GM10248 (cell line): ENCODE data around the gene CACNA1C.

ENCODE experiments used
- CTCF ChIA-PET: fragments of 300-600 bp; sonication (Branson Sonifier 250); formaldehyde crosslinking; extraction: SDS; loops from one replicate; lab custom pipeline; 2021; ENCODE audit warnings: antibody characterized with exemption; lab: Yijun Ruan, JAX
- POLR2A ChIA-PET: fragments of 350-650 bp; sonication (Branson Sonifier 250); formaldehyde crosslinking; extraction: SDS; loops from one replicate; lab custom pipeline; 2020; ENCODE audit warnings: antibody characterized with exemption; lab: Yijun Ruan, JAX
- DNase-seq: peaks from one replicate; pipeline ENCODE4 v3.0.0; 2012; ENCODE audit errors: extremely low spot score
- CTCF ChIP-seq: IDR thresholded peaks from 2 replicates; pipeline ENCODE4 v1.5.1; 2012; ENCODE audit warnings: mild to moderate bottlenecking, low read depth; ENCODE audit errors: extremely low read depth, missing control alignments, control extremely low read depth

The CACNA1C gene

DNA sequence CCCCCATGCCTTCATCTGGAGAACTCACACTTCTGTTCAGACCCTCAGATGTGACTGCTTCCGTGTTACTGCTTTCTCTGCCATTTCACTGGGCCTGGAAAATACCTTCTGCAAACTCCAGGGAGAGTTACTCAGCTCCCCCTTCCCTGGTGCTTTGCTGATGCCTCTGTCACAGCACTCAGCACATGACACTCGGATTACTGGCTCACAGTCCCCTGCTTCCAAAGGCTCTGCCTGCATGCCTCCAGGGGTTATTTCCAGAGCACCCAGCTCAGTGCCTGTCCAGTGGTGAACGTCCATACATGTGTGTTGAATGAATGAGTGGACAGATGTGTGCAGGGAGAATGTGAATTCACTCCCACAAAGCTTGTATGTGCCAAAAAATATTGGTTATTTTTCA lies 504.8 kb downstream of the CACNA1C start:
- ChIA-PET POLR2A (no interaction called here), CTCF (interaction anchor here (1.1 to 1.2 kb wide), 2 partner anchors 10 to 27 kb away, joined by 3 read pairs; no protein-coding TSS in a partner anchor)
- TF ChIP-seq CTCF = no peak
- DNase-seq = no peak

- POLR2A ChIA-PET = no interaction called here
- no peak for DNase-seq
- CTCF ChIA-PET = interaction anchor here (1.4 kb wide), 1 partner anchor 23 kb away, joined by 3 read pairs; no protein-coding TSS in a partner anchor
- TF ChIP-seq CTCF = no peak
Measured at GRCh38 chr12:2559931-2560330, 507.1 kb downstream of the CACNA1C start.

DNA sequence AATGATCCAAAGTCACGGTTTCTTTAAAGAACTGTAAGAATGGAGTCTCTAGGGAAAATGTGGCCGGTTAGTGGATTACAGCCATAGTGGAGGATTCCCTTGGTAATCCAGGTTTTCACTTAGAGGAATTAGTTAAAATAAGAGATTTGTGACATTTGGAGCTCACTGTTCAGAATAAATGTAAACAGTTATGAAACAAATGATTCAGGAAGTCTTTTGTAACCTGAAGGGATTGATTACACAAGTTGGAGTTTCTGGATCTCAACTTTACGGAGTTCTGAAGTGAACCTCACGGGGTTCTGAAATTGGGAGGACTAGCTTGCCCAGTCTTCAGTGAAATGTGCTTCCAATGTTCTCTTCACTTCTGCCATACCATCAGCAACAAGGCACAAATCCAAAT lies 507.6 kb downstream of the CACNA1C start:
- no peak for DNase-seq
- no peak for TF ChIP-seq CTCF
- ChIA-PET CTCF (interaction anchor here (1.4 kb wide), 1 partner anchor 23 kb away, joined by 3 read pairs; no protein-coding TSS in a partner anchor), POLR2A (no interaction called here)

DNA sequence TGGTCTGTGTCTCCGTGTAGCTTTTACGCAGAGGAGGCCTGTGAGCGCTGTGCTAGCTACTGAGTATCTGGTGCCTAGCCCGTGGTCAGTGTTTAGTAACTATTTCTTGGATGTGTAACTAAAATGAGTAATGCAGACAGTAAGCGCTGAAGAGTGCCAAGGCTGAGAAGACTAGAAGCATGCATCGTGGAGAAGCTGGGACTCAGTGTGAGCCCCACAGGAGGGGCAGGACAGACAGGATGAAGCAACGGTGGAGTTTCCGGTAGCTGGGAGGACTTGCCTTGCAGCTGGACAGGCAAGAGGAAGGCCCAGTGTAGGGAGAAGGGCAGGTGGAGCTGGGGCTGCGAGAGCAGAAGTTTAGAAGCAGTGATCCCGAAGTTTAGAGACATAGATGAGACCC lies 508.6 kb downstream of the CACNA1C start:
- no peak for TF ChIP-seq CTCF
- ChIA-PET POLR2A (no interaction called here), CTCF (no interaction called here)
- DNase-seq = no peak

DNA sequence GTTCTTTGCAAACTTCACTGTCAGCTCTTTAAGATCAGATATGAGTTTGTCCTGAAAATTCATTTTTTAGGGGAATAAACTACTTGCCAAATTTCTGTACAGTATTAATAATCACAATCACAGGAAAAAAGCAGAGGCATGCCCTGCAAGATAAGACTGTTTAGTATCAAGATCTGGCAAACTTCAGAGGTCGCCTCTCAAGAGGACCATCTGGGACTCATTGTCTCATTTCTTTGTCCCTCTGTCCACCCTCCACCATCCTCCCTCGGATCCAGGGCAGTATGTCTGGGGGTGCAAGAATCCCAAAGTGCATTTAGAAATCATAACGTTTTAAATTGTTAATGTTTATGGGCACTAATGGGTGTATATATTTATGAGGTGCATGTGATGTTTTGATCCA lies 509.6 kb downstream of the CACNA1C start:
- DNase-seq = no peak
- no peak for TF ChIP-seq CTCF
- ChIA-PET POLR2A (no interaction called here), CTCF (no interaction called here)

DNA sequence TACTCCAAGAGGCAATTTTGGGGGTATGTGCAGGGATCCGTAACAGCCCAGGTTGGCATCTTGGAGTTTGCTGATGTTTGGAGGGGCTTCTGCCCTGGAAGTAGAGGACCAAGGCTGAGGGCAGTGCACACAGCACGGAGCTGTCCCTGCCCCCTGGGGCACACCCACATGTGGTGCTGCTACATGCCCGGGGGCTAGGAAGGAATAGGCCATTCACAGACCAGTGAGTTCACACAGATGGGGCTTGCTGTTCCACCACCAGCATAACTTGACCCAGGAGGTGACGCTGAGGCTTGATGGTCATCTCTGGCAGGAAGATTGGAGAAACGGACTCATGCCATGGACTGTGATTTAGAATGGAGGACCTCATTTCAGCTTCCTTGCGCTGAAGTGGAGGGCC lies 510.9 kb downstream of the CACNA1C start:
- ChIA-PET POLR2A (no interaction called here), CTCF (no interaction called here)
- no peak for DNase-seq
- no peak for TF ChIP-seq CTCF

DNA sequence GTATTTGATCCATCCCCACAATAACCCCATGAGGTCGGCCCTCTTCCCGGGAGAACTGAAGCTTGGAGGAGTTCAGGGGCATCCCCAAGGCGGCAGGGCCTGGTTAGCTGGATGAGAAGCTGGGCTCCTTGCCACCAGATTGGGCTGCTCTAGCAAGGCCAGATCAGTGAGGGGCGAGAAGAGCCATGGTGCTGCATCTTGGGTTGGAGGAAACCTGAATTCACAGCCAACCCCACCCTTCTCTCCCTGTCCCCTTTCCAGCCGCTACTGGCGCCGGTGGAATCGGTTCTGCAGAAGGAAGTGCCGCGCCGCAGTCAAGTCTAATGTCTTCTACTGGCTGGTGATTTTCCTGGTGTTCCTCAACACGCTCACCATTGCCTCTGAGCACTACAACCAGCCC lies 513.4 kb downstream of the CACNA1C start:
- no peak for DNase-seq
- no peak for TF ChIP-seq CTCF
- CTCF ChIA-PET = no interaction called here
- POLR2A ChIA-PET = no interaction called here
